DLD1 (cell line): ENCODE measurements around the gene PWP2.
"Not testable (repeated sequence)": the region's sequence is repeated elsewhere in the genome, so short reads cannot be mapped to it uniquely, and the experiment has no call there.

Experiments used
- in situ Hi-C: cut with HindIII; loops from 2 replicates; pipeline ENCODE4 v1.10.0; 2017; ENCODE audit warnings: low sequenced_read_pairs

PWP2 gene

DNA sequence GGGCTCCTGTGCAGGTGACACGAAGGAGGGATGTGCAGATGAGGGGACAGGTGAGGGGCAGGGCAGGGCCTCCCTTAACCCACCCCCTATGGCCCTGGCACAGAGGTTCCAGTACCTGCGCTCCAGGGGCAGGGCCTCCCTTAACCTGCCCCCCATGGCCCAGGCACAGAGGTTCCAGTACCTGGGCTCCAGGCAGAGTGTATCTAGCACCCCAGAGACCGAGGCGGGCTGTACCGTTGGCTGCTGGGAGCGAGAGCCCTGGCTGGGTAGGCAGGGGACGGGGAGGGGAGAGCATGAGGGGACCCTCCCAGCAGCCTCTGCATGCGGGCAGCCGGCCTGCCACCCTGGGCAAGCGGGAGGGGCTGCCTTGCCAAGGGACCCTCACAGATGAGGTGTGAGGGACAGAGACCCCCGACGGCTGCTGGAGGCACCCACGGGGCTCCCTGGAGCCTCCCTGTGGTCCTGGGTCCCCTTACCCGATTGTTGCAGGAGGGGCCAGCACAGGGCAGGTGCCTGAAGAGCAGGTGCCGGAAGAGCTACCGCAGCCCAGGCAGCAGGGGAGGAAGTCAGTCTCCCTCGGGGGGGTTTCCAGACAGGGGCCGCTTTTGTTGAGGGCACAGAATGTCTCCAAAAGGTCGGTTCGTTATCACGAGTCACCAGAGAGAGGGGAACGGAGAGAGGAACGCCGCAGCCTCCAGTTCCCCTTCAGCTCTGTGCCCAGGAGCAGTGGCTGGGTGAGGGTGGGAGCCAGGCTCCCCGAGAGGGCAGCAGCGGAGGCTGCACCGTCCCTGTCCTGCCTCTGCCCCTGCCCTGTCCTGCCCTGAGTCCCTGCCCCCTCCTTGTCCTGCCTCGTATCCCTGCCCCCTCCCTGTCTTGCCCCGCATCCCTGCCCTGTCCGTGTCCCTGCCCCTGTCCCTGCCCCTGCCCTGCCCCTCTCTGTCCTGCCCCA is 52.4 kb downstream of the PWP2 start:
- in situ Hi-C loops = not testable (repeated sequence)

DNA sequence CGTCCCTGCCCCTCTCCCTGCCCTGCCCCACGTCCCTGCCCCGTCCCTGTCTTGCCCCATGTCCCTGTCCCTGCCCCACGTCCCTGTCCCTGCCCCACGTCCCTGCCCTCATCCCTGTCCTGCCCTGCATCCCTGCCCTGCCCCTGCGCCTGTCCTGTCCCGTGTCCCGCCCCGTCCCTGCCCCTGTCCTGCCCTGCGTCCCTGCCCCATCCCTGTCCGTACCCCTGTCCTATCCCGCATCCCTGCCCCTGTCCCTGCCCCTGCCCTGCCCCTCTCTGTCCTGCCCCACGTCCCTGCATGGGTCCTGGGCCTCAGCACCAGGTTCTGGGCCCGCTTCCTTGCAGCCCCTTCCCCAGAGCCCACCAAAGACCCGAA is 53.1 kb downstream of the PWP2 start:
- in situ Hi-C loops = not testable (repeated sequence)

DNA sequence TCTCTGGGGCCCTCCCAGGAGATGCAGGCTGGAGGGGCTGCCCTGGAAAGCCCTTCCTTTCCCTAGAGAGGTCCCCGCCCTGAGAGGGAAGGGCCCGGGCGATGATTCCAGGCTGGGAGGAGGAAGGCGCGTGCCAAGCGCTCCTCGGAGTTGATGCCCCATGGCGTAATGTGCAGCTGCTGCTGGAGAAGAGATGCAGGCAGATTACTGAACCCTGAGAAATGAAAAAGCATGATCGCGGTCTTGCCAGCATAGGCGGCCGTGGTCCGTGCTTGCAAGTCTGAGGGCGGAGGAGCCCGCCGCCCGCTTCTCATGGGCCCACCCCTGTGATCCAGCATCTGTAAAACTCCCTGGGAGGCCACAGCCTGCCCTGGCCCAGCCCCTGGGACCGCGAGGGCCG is 53.6 kb downstream of the PWP2 start:
- in situ Hi-C loops = not testable (repeated sequence)

DNA sequence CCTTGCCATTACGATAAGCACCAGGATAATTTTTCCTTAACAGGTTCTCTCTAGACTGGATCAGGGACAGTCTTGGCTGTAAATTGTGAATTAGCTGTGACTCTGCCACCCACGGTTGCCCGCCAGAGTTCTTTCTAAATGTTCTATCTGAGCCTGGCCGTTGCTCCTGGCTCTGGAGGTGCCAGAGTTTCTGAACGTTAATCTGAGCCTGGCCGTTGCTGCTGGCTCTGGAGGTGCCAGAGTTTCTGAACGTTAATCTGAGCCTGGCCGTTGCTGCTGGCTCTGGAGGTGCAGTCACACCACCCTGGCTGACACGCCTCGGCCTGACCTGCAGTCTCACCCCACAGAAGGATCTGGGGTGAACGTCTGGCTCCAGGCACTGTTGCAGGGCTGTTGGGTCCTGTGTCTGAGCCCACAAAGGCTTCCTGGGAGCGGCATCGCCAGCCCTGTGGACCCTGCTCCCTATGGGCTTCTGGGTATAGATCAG is 56.0 kb downstream of the PWP2 start:
- in situ Hi-C loops = not testable (repeated sequence)

DNA sequence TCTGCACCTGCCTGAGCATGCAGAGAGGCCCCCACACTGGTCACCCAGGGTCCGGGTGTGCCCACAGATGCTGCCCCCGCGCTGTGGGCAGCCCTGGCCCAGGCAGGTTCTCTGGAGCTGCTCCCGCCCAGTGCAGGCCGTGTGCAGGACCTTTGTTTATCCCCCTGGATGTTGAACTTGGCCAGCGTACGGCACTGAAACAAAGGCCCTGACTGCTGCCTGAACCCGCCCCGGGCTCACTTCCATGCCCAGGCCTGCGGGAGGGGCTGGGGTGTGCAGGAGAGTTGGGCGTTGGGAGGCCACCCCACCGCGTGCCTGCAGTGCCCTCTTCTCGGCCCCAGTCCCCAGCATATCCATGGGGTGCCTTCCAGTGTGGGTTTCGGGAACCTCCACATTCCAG is 58.7 kb downstream of the PWP2 start:
- in situ Hi-C loops = not testable (repeated sequence)

DNA sequence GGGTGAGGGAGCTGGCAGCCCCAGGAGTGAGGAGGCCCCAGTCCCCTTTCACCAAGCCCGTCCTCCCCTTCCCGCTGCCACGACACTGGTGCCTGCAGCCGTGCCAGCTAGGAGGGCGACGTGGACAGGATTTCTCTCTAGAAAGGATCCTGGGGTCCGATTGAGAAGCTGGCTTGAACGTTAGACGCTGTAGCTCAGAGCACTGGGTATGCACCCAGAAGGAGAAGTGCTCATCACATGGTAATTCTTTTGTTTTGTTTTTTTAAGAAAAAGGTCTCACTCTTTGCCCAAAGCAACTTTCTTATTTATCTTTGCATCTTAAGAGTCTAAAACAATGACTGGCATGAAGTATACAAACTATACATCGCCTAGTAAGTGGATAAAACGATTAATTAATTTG is 60.3 kb downstream of the PWP2 start:
- in situ Hi-C loops = not testable (repeated sequence)

DNA sequence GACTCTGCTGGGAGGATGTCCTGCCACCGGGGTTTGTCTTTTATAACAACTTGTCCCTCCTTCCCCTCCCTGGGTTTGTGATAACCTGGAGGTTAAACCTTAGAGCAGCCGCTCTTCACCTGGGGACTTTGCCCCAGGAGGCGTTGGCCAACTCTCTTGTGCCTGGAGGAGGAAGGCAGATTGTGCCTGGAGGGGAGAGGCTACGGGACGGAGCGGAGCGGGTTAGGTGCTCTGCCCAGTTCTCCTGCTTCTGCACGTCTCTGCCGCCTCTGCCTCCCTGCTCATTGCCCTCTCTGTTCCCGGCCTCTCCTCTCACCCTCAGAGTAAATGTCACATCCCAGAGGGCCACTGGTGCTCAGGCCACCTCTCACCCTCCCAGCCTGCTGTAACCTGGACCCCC is 63.1 kb downstream of the PWP2 start:
- in situ Hi-C loops = not testable (repeated sequence)

DNA sequence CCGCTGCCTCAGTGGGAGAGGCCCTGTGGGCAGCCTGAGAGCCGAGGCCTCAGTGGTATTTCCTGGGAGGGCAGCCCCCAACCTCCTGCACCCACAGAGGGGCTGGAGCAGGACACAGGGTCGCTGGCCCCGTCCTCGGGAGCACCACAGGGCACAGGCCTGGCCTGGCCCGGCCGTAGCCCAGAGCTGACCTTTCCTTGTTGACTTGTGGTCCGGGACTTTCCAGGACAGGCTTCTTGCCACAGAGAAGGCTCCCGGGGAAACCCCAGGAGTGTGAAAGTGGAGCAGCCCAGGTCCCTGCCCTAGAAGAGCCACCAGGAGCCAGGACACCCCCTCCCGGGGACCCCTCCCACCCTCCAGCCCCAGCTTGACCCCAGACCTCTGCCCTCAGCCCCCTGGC is 63.7 kb downstream of the PWP2 start:
- in situ Hi-C loops = not testable (repeated sequence)

DNA sequence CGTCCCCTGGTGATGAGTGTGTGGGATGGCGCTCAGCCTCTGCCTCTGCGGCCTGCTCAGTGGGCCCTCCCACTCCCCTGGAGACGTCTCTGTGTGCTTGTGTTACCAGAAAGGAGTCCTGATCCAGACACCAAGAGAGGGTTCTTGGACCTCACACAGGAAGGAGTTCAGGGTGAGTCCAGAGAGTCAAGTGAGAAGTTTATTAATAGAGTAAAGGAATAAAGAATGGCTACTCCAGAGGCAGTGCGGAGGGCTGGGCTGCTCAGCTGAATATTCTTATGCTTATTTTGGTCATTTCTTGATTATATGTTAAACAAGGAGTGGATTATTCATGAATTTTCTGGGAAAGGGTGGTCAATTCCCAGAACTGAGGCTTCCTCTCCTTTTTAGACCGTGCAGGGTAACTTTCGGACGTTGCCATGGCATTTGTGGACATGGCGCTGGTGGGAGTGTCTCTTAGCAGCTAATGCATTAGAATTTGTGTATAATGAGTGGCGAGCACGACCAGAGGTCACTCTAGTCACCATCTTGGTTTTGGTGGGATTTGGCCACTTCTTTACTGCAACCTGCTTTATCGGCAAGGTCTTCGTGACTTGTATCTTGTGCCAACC is 64.9 kb downstream of the PWP2 start:
- in situ Hi-C loops = not testable (repeated sequence)

DNA sequence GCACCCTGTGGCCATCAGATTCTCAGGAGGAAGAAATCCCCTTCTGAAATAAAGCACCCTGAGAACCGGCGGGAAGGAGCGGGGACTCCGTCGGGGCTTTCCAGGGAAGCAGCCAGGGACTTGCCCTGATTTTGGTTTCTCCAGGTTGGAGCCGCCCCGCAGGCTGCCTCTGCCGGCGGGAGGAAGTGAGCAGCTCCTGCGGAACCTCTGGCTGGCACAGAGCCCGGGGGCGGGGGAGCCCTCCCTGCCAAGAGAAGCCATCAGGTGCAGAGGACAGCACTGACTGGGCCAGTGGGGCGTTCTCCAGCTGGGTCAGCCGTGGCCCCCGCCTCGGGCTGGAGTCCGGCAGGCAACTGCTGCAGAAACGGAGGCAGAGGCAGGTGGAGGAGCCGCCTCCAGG is 65.5 kb downstream of the PWP2 start:
- in situ Hi-C loops = not testable (repeated sequence)

DNA sequence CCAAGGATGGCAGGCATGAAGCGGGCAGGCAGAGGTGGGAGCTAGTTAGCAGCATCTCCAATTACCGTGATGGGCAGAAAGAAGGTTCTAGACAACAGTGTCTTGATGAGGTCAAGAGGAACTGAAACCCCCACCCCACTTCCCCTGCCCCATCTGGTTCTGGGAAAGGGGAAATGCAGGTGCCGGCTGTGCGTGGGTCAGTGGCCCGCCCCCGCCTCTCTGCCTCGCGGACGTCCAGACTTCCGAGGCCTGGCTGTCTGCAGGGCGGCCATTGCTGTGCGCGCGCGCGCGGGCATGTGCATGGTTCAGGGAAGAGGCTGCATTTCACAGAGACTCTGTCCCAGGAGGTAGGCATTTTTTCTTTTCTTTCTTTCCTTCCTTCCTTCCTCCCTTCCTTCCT is 68.0 kb downstream of the PWP2 start:
- in situ Hi-C loops = not testable (repeated sequence)

DNA sequence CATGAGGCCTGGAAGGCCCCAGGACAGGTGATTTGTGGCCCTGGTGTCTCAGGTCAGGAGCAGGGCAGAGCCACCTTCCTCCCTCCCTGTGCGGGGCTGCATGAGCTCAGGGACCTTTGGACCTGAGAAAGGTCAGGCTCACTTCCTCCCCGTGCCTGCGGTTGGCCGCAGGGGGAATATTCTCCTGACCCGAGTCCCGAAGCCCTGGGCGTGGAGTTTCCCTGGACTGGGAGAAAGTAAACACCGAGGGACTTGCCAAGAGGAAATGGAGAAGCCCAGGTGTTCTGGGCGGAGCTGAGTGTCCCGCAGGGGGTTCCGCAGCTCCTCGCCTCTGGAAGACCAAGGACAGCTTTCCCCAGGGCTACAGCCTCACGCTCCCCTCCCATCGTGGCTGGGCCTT is 68.9 kb downstream of the PWP2 start:
- in situ Hi-C loops = not testable (repeated sequence)
